Measurements from ENCODE around the gene CHPF.
A peak's percentile ranks its signal among the peaks of the same experiment; 100 is the strongest.

CHPF gene

GRCh38 chr2:219543596-219544358 lies at the start of gene CHPF, which contains the start of gene TMEM198:
CHPF (minus strand) TSS chr2:219543809; CDS start chr2:219543538, 271 bp downstream.
TMEM198 (plus strand) TSS chr2:219544028; CDS start chr2:219544728, 700 bp downstream.
- peak; percentile 99 for DNase-seq (ENCODE audit: low spot score)

GRCh38 chr2:219593154-219593553 lies 49.5 kb upstream of the CHPF start:
- no peak for DNase-seq (ENCODE audit: low spot score)

GRCh38 chr2:219592736-219593135 lies 49.1 kb upstream of the CHPF start:
- DNase-seq (ENCODE audit: low spot score) = no peak

- DNase-seq (ENCODE audit: low spot score) = no peak
These were observed 47.5 kb upstream of the CHPF start for GRCh38 chr2:219591091-219591490.

GRCh38 chr2:219581346-219581745 lies 37.7 kb upstream of the CHPF start:
- no peak for DNase-seq (ENCODE audit: low spot score)

- DNase-seq (ENCODE audit: low spot score) = no peak
These were observed 35.4 kb upstream of the CHPF start for GRCh38 chr2:219578811-219579613.

- peak; percentile 11 for DNase-seq (ENCODE audit: low spot score)
These were observed 33.1 kb upstream of the CHPF start for GRCh38 chr2:219576505-219577388.

GRCh38 chr2:219575566-219576504 lies 32.2 kb upstream of the CHPF start:
- DNase-seq (ENCODE audit: low spot score) = no peak

- no peak for DNase-seq (ENCODE audit: low spot score)
These were observed 31.1 kb upstream of the CHPF start for GRCh38 chr2:219574484-219575311.

- no peak for DNase-seq (ENCODE audit: low spot score)
These were observed 29.6 kb upstream of the CHPF start for GRCh38 chr2:219573166-219573565.

GRCh38 chr2:219572237-219573001 lies 28.8 kb upstream of the CHPF start, which contains the start of gene INHA:
INHA (plus strand) TSS chr2:219572310; CDS start chr2:219572375, 65 bp downstream.
- DNase-seq (ENCODE audit: low spot score) = no peak

GRCh38 chr2:219571311-219572236 lies 28.0 kb upstream of the CHPF start, which contains the start of gene OBSL1:
OBSL1 (minus strand) TSS chr2:219571539; CDS start chr2:219571232, 307 bp downstream.
- peak; percentile 7 for DNase-seq (ENCODE audit: low spot score)

GRCh38 chr2:219570924-219571310 lies 27.3 kb upstream of the CHPF start:
- no peak for DNase-seq (ENCODE audit: low spot score)

- no peak for DNase-seq (ENCODE audit: low spot score)
These were observed 26.8 kb upstream of the CHPF start for GRCh38 chr2:219570194-219570923.

GRCh38 chr2:219569635-219570034 lies 26.0 kb upstream of the CHPF start:
- DNase-seq (ENCODE audit: low spot score) = no peak

GRCh38 chr2:219569041-219569440 lies 25.4 kb upstream of the CHPF start:
- no peak for DNase-seq (ENCODE audit: low spot score)

- no peak for DNase-seq (ENCODE audit: low spot score)
These were observed 24.3 kb upstream of the CHPF start for GRCh38 chr2:219567791-219568361.

Measured in pons (tissue), 1 donor.